B cell (primary cell): ENCODE results near the gene GALNT10. TPM values are rescaled to one million over a fixed set of nuclear protein-coding genes. Genes with fewer than 3 reads are reported as not detected.

Source experiments
- ATAC-seq: fragments of 200-7000 bp; cut with Tn5 transposase; one replicate; pipeline ENCODE4 v1.10.0; 2021; ENCODE audit warnings: low read depth, mild to moderate bottlenecking, moderate number of reproducible peaks, moderate library complexity
- CTCF ChIA-PET: fragments of 350-600 bp; sonication (Branson Sonifier 250); formaldehyde crosslinking; loops from one replicate; lab custom pipeline; 2021; ENCODE audit warnings: antibody characterized with exemption, inconsistent platforms; lab: Charles Lee
- POLR2A ChIA-PET: fragments of 350-600 bp; sonication (Branson Sonifier 250); formaldehyde crosslinking; loops from one replicate; lab custom pipeline; 2021; ENCODE audit warnings: antibody characterized with exemption; lab: Charles Lee
- DNase-seq: peaks from one replicate; pipeline ENCODE4 v3.0.0; 2013
- H2AFZ ChIP-seq: 2 replicates; pipeline ENCODE4 v1.6.1; 2012; ENCODE audit warnings: mild to moderate bottlenecking, low read depth, low read length; ENCODE audit not compliant: insufficient read depth, poor library complexity, severe bottlenecking
- H3K27ac ChIP-seq, 2 donors: 1 replicate in 1 of 2; 2 replicates in 1 of 2; pipeline ENCODE4 v1.5.1; 2012 to 2013; ENCODE audit warnings: low read length in 2 of 2, mild to moderate bottlenecking in 2 of 2, moderate library complexity in 1 of 2
- H3K27me3 ChIP-seq, 4 experiments: fragments of 200-600 bp in 1 of 4; sonication (generic) in 1 of 4; replicated peaks in 1 of 4; 1 replicate in 2 of 4; 2 replicates in 2 of 4; pipeline versions ENCODE4 v1.6.1 to v1.7.0; 2013 to 2016; ENCODE audit warnings: low read length in 3 of 4, mild to moderate bottlenecking in 2 of 4, mixed read lengths in 1 of 4, moderate library complexity in 1 of 4; ENCODE audit not compliant: insufficient read depth in 4 of 4, control insufficient read depth in 3 of 4; ENCODE audit errors: control extremely low read depth in 1 of 4
- H3K36me3 ChIP-seq, 2 experiments: replicated peaks in 1 of 2; 1 replicate in 1 of 2; 2 replicates in 1 of 2; pipeline versions ENCODE4 v1.6.1 to v1.7.1; 2013; ENCODE audit warnings: low read length in 1 of 2; ENCODE audit not compliant: insufficient read depth in 2 of 2, control insufficient read depth in 1 of 2; ENCODE audit errors: control extremely low read depth in 1 of 2, extremely low read depth in 1 of 2
- H3K4me1 ChIP-seq, 2 donors: fragments of 200-600 bp in 1 of 2; sonication (generic) in 1 of 2; 1 replicate in 1 of 2; 2 replicates in 1 of 2; pipeline versions ENCODE4 v1.5.1 to v1.6.1; 2013 to 2017; ENCODE audit warnings: low read length in 2 of 2; ENCODE audit not compliant: control insufficient read depth in 2 of 2, insufficient read depth in 2 of 2
- H3K4me2 ChIP-seq: replicated peaks from 2 replicates; pipeline ENCODE3; 2012; ENCODE audit warnings: mild to moderate bottlenecking, low read depth, low read length; ENCODE audit not compliant: poor library complexity, severe bottlenecking
- H3K4me3 ChIP-seq, 5 experiments: fragments of 200-600 bp in 1 of 5; sonication (generic) in 1 of 5; 1 replicate in 3 of 5; 2 replicates in 2 of 5; pipeline versions ENCODE4 v1.5.1 to v1.7.0; 2011 to 2016; ENCODE audit warnings: low read length in 4 of 5, mild to moderate bottlenecking in 4 of 5, low read depth in 2 of 5, control low read depth in 1 of 5, moderate library complexity in 1 of 5; ENCODE audit not compliant: insufficient read depth in 1 of 5; ENCODE audit errors: control extremely low read depth in 1 of 5, extremely low read depth in 1 of 5
- H3K79me2 ChIP-seq: fragments of 200-600 bp; sonication (generic); one replicate; pipeline ENCODE4 v1.6.0; 2016; ENCODE audit warnings: low read length; ENCODE audit not compliant: control insufficient read depth, insufficient read depth
- H3K9ac ChIP-seq: fragments of 200-600 bp; sonication (generic); 2 replicates; pipeline ENCODE4 v1.6.1; 2017; ENCODE audit warnings: mild to moderate bottlenecking, low read length, moderate library complexity
- H3K9me3 ChIP-seq, 3 donors: one replicate each; pipeline versions ENCODE4 v1.6.1 to v1.7.1; 2013; ENCODE audit warnings: low read length in 2 of 3; ENCODE audit not compliant: control insufficient read depth in 2 of 3, insufficient read depth in 1 of 3; ENCODE audit errors: control extremely low read depth in 1 of 3
- H4K20me1 ChIP-seq: 2 replicates; pipeline ENCODE4 v1.6.0; 2012; ENCODE audit warnings: mild to moderate bottlenecking, low read length; ENCODE audit not compliant: insufficient read depth, control insufficient read depth, poor library complexity, severe bottlenecking
- H3K27ac Mint-ChIP-seq: one replicate; pipeline ENCODE4 v1.8.0; 2021; ENCODE audit warnings: mixed read lengths
- H3K27me3 Mint-ChIP-seq: one replicate; pipeline ENCODE4 v1.8.0; 2021; ENCODE audit warnings: mixed read lengths
- H3K4me1 Mint-ChIP-seq: one replicate; pipeline ENCODE4 v1.8.0; 2021; ENCODE audit warnings: mixed read lengths
- H3K4me3 Mint-ChIP-seq: one replicate; pipeline ENCODE4 v1.8.0; 2021; ENCODE audit warnings: mixed read lengths
- H3K9me3 Mint-ChIP-seq: one replicate; pipeline ENCODE4 v1.8.0; 2022; ENCODE audit warnings: mixed read lengths; ENCODE audit not compliant: insufficient read depth
- EZH2 ChIP-seq: IDR thresholded peaks from 2 replicates; pipeline ENCODE4 v1.6.1; 2012; ENCODE audit warnings: borderline replicate concordance, low read depth, mild to moderate bottlenecking, moderate library complexity, low read length; ENCODE audit not compliant: insufficient read depth, poor library complexity, severe bottlenecking
- WGBS: methylation state at CpG from one replicate; pipeline ENCODE4 v1.1.5; 2013; ENCODE audit warnings: missing lambda C conversion rate; ENCODE audit not compliant: insufficient coverage; 5-methylcytosine and 5-hydroxymethylcytosine counted together
- intact Hi-C: fragments of 100-400 bp; cut with micrococcal nuclease; formaldehyde crosslinking; loops from one replicate; pipeline ENCODE4 v1.10.0; 2022
- polyA plus RNA-seq: library from polyadenylated mRNA; depleted of rRNA; stranded (reverse); fragments of >200 nt; gene quantifications from 2 replicates; pipeline ENCODE4 v1.2.3, GENCODE V29; 2012
- total RNA-seq, 2 donors: library from RNA; stranded (reverse); fragments of 120-200 nt in 1 of 2; gene quantifications; 1 replicate in 1 of 2; 2 replicates in 1 of 2; pipeline versions ENCODE4 v1.2.3 to v1.2.4, GENCODE V29; 2013 to 2022
- TF ChIP-seq, protein P1 (sequence below): fragments of 200-600 bp; IDR thresholded peaks from one replicate; pipeline ENCODE4 v1.8.0; 2022; ENCODE audit warnings: antibody characterized with exemption, mild to moderate bottlenecking

The GALNT10 gene
- total and polyA plus RNA-seq, 2 donors (not counting 1 experiment from before 2014, with no cell fraction given) = 27.7 to 42.8 TPM

DNA sequence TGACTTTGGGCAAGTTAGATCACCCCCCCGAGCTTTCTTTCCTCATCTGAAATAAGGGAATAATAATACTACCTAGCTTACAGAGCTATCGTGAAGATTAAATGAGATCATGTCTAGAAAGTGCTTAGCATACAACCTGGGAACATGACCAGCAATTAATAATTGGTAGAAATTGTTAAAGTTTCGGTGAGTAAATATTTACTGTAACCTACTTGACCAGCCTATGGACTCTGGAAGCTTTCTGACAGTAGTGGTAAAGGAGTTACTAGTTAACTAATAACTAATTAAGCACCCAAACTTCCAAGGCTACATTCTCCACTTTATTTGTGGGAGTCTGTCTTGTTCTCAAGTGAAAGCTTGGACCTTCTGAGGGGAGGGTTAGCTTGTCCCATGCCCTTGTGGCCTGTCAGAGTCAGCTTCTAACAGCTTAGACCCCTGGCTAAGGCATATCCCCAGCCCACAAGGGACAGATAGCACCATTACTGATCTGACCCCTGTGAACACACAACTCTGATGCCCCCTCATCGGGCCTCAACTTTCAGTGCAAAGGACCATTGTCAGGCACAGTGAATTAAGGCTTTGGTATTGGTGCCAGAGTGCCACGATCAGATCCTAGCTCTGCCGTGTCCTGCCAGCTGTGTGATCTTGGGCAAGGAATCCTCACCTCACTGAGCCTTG, 196.6 kb downstream of the GALNT10 start:
- Histone ChIP-seq H3K79me2 (no peaks in the 10 kb centered on the region), H3K27me3 (no peaks in the 10 kb centered on the region), H3K4me1 (peaks cover 25 to 32% of the 10 kb centered on the region in 2 donors), H4K20me1 (no peaks in the 10 kb centered on the region), H2AFZ (no peak overlapping the region), H3K4me2 (no peak overlapping the region), H3K36me3 (peaks cover 8 to 50% of the 10 kb centered on the region in 2 experiments), H3K9ac (no peak overlapping the region), H3K9me3 (peaks cover 0 to 7% (median 4%) of the 10 kb centered on the region in 3 donors), H3K4me3 (no peak overlapping the region), H3K27ac (no peak overlapping the region)
- H3K27ac Mint-ChIP-seq = no peak overlapping the region
- H3K27me3 Mint-ChIP-seq = no peaks in the 10 kb centered on the region
- peaks cover 31% of the 10 kb centered on the region for H3K4me1 Mint-ChIP-seq
- peaks cover 2% of the 10 kb centered on the region for H3K9me3 Mint-ChIP-seq
- CTCF ChIA-PET = interaction anchor here (1.5 to 4.6 kb wide), 4 partner anchors 8 to 315 kb away, joined by 3 to 29 read pairs (median 12); partner anchors contain the start of gene GALNT10
- 100% methylated on average over 1 of the region's 6 CpGs for WGBS
- ATAC-seq (no peak), DNase-seq (no peak)
- H3K4me3 Mint-ChIP-seq = no peak overlapping the region
- TF ChIP-seq, protein P1, sequence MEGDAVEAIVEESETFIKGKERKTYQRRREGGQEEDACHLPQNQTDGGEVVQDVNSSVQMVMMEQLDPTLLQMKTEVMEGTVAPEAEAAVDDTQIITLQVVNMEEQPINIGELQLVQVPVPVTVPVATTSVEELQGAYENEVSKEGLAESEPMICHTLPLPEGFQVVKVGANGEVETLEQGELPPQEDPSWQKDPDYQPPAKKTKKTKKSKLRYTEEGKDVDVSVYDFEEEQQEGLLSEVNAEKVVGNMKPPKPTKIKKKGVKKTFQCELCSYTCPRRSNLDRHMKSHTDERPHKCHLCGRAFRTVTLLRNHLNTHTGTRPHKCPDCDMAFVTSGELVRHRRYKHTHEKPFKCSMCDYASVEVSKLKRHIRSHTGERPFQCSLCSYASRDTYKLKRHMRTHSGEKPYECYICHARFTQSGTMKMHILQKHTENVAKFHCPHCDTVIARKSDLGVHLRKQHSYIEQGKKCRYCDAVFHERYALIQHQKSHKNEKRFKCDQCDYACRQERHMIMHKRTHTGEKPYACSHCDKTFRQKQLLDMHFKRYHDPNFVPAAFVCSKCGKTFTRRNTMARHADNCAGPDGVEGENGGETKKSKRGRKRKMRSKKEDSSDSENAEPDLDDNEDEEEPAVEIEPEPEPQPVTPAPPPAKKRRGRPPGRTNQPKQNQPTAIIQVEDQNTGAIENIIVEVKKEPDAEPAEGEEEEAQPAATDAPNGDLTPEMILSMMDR = no peak
- no peak for TF ChIP-seq EZH2
- intact Hi-C loops = no loop called here
- POLR2A ChIA-PET = no interaction called here

DNA sequence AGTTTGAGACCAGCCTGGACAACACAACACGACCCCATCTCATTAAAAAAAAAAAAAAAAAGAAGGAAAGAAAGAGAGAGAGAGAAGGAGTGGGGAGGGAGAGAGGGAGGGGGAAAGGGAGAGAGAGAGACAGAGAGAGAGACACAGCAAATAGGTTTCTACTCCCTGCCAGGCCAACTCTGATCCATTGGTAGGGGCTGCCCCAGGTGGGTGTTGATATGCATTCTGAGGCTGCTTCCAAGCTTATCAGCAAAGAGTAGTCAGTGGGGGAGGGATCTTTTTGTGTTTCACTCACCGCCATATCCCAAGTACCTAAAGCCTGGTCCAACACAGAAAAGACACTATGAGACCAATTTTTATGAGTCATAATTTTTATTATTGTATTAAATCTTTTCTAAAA, 198.3 kb downstream of the GALNT10 start:
- POLR2A ChIA-PET = no interaction called here
- no peak overlapping the region for H3K4me3 Mint-ChIP-seq
- H3K4me1 Mint-ChIP-seq = peaks cover 24% of the 10 kb centered on the region
- ATAC-seq (no peak), DNase-seq (no peak)
- intact Hi-C loops = no loop called here
- no CpG with 5 or more reads among the region's 2 CpGs for WGBS
- H3K9me3 Mint-ChIP-seq = no peaks in the 10 kb centered on the region
- no peaks in the 10 kb centered on the region for H4K20me1 ChIP-seq
- CTCF ChIA-PET = interaction anchor here (0.7 to 4.6 kb wide), 2 partner anchors 16 to 152 kb away, joined by 3 to 29 read pairs; no protein-coding TSS in a partner anchor
- TF ChIP-seq, protein P1 = no peak
- no peak for TF ChIP-seq EZH2
- no peak overlapping the region for H3K9ac ChIP-seq
- H3K4me3 ChIP-seq = no peak overlapping the region
- peaks cover 9 to 46% of the 10 kb centered on the region in 2 experiments for H3K36me3 ChIP-seq
- H3K9me3 ChIP-seq = peaks cover 0 to 4% (median 2%) of the 10 kb centered on the region in 3 donors
- no peaks in the 10 kb centered on the region for H3K79me2 ChIP-seq
- no peak overlapping the region for H3K27ac ChIP-seq
- no peak overlapping the region for H3K4me2 ChIP-seq
- H3K27ac Mint-ChIP-seq = no peak overlapping the region
- H2AFZ ChIP-seq = no peak overlapping the region
- no peaks in the 10 kb centered on the region for H3K27me3 ChIP-seq
- H3K4me1 ChIP-seq = peaks cover 23 to 24% of the 10 kb centered on the region in 2 donors
- no peaks in the 10 kb centered on the region for H3K27me3 Mint-ChIP-seq
